GM23338 (cell line): ENCODE measurements around the gene ENTPD3.

Source experiments
- EZH2 ChIP-seq: fragments of 200-600 bp; sonication (generic); IDR thresholded peaks from one replicate; pipeline ENCODE4 v1.8.0; 2017; ENCODE audit warnings: antibody characterized with exemption, mild to moderate bottlenecking, low read depth; ENCODE audit not compliant: unreplicated experiment
- EZH2phosphoT487 ChIP-seq: fragments of 200-600 bp; sonication (generic); IDR thresholded peaks from one replicate; pipeline ENCODE4 v1.8.1; 2018; ENCODE audit warnings: antibody characterized with exemption; ENCODE audit not compliant: unreplicated experiment
- JUNB ChIP-seq: IDR thresholded peaks from one replicate; pipeline ENCODE4 v1.6.1; 2016; ENCODE audit warnings: antibody characterized with exemption; ENCODE audit not compliant: unreplicated experiment
- POLR2AphosphoS5 ChIP-seq: IDR thresholded peaks from 2 replicates; pipeline ENCODE4 v1.6.1; 2016; ENCODE audit warnings: antibody characterized with exemption, low read depth
- ZNF331 ChIP-seq: fragments of 250-450 bp; sonication (Bioruptor Pico); IDR thresholded peaks from 2 replicates; pipeline ENCODE4 v1.5.0; 2020; ENCODE audit warnings: low read depth, mild to moderate bottlenecking, moderate library complexity
- TF ChIP-seq, protein P1 (sequence below), 2 experiments: fragments of 200-600 bp in 1 of 2; sonication (generic) in 1 of 2; conservative IDR thresholded peaks; 2 replicates each; pipeline versions ENCODE4 v1.5.1 to v1.6.1; 2016 to 2017; ENCODE audit warnings: antibody characterized with exemption in 2 of 2, low read depth in 2 of 2, mild to moderate bottlenecking in 2 of 2, moderate library complexity in 1 of 2
- TF ChIP-seq, protein P2 (sequence below): IDR thresholded peaks from one replicate; pipeline ENCODE4 v1.6.1; 2018; ENCODE audit warnings: antibody characterized with exemption; ENCODE audit not compliant: unreplicated experiment
- TF ChIP-seq, protein P3 (sequence below): IDR thresholded peaks from 2 replicates; pipeline ENCODE4 v1.6.1; 2016; ENCODE audit warnings: antibody characterized with exemption

DNA sequence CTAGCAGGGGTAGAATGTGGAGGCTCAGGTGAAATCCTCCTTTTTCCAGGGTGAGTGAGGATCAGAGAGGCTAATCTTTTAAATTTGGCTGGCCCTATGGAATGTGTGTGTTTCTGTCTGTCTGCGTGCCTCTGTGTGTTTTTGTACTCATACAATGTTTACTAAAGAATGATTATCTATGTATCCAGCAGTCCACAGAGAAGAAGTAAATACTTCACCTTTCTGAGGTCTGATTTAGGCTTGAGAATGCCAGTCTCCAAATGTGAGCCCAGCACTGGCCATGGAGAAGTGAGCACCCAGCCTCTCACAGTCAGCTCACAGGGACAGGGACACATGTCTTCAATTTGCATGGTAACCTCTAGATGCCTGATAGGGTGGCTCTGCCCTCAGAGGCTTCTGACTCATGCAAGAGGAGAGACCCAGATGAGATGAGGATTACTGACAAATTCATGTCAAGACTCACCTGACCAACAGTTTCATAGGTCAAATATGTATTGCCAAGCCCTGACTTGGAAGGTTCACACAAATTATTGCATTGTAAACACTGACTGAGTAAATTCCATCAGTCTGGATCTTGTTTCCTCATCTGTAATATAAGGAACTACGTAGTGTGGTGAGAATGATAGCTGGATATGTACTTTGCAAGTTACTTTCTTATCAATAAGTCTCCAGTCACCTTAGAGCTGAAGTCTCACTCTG lies 31.0 kb downstream of the ENTPD3 start:
- TF ChIP-seq JUNB: no peak
- TF ChIP-seq, protein P1, sequence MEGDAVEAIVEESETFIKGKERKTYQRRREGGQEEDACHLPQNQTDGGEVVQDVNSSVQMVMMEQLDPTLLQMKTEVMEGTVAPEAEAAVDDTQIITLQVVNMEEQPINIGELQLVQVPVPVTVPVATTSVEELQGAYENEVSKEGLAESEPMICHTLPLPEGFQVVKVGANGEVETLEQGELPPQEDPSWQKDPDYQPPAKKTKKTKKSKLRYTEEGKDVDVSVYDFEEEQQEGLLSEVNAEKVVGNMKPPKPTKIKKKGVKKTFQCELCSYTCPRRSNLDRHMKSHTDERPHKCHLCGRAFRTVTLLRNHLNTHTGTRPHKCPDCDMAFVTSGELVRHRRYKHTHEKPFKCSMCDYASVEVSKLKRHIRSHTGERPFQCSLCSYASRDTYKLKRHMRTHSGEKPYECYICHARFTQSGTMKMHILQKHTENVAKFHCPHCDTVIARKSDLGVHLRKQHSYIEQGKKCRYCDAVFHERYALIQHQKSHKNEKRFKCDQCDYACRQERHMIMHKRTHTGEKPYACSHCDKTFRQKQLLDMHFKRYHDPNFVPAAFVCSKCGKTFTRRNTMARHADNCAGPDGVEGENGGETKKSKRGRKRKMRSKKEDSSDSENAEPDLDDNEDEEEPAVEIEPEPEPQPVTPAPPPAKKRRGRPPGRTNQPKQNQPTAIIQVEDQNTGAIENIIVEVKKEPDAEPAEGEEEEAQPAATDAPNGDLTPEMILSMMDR (conservative IDR thresholded peaks at IDR 0.05; ENCODE audit: low read depth in 2 of 2): no peak
- TF ChIP-seq POLR2AphosphoS5: no peak
- no peak for TF ChIP-seq EZH2
- TF ChIP-seq, protein P2, sequence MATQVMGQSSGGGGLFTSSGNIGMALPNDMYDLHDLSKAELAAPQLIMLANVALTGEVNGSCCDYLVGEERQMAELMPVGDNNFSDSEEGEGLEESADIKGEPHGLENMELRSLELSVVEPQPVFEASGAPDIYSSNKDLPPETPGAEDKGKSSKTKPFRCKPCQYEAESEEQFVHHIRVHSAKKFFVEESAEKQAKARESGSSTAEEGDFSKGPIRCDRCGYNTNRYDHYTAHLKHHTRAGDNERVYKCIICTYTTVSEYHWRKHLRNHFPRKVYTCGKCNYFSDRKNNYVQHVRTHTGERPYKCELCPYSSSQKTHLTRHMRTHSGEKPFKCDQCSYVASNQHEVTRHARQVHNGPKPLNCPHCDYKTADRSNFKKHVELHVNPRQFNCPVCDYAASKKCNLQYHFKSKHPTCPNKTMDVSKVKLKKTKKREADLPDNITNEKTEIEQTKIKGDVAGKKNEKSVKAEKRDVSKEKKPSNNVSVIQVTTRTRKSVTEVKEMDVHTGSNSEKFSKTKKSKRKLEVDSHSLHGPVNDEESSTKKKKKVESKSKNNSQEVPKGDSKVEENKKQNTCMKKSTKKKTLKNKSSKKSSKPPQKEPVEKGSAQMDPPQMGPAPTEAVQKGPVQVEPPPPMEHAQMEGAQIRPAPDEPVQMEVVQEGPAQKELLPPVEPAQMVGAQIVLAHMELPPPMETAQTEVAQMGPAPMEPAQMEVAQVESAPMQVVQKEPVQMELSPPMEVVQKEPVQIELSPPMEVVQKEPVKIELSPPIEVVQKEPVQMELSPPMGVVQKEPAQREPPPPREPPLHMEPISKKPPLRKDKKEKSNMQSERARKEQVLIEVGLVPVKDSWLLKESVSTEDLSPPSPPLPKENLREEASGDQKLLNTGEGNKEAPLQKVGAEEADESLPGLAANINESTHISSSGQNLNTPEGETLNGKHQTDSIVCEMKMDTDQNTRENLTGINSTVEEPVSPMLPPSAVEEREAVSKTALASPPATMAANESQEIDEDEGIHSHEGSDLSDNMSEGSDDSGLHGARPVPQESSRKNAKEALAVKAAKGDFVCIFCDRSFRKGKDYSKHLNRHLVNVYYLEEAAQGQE: no peak
- no peak for TF ChIP-seq ZNF331
- no peak for TF ChIP-seq EZH2phosphoT487
- TF ChIP-seq, protein P3, sequence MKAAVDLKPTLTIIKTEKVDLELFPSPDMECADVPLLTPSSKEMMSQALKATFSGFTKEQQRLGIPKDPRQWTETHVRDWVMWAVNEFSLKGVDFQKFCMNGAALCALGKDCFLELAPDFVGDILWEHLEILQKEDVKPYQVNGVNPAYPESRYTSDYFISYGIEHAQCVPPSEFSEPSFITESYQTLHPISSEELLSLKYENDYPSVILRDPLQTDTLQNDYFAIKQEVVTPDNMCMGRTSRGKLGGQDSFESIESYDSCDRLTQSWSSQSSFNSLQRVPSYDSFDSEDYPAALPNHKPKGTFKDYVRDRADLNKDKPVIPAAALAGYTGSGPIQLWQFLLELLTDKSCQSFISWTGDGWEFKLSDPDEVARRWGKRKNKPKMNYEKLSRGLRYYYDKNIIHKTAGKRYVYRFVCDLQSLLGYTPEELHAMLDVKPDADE: no peak
